Activated naive CD4-positive, alpha-beta T cell treated with anti-CD3 and anti-CD28 coated beads, Interleukin-2, amount 10 ng/mL, durations not matched to agents 7 days and 5 days (primary cell): ENCODE measurements around the gene FAM168B.
A peak's percentile ranks its signal among the peaks of the same experiment; 100 is the strongest.

Experiments
- CTCF ChIA-PET: fragments of 350-600 bp; sonication (Branson Sonifier 250); formaldehyde crosslinking; loops from one replicate; lab custom pipeline; 2021; ENCODE audit warnings: antibody characterized with exemption; lab: Charles Lee
- DNase-seq: peaks from one replicate; pipeline ENCODE4 v3.0.0-alpha.2; 2020
- H3K27ac Mint-ChIP-seq: one replicate; pipeline ENCODE4 v1.8.0; 2021; ENCODE audit warnings: mild to moderate bottlenecking, moderate library complexity, mixed read lengths
- H3K27me3 Mint-ChIP-seq: one replicate; pipeline ENCODE4 v1.8.0; 2021; ENCODE audit warnings: mild to moderate bottlenecking, mixed read lengths
- H3K36me3 Mint-ChIP-seq: one replicate; pipeline ENCODE4 v1.8.0; 2021; ENCODE audit warnings: mixed read lengths
- H3K4me1 Mint-ChIP-seq: one replicate; pipeline ENCODE4 v1.8.0; 2021; ENCODE audit warnings: mixed read lengths
- H3K4me3 Mint-ChIP-seq: one replicate; pipeline ENCODE4 v1.8.0; 2021; ENCODE audit warnings: mild to moderate bottlenecking, moderate library complexity, mixed read lengths
- H3K9me3 Mint-ChIP-seq: one replicate; pipeline ENCODE4 v1.8.0; 2021; ENCODE audit warnings: mixed read lengths

FAM168B gene

GRCh38 chr2:131055169-131056065 lies 37.8 kb downstream of the FAM168B start:
- Mint-ChIP-seq H3K4me1 (no peaks in the 10 kb centered on the region), H3K27me3 (no peaks in the 10 kb centered on the region), H3K9me3 (no peaks in the 10 kb centered on the region), H3K27ac (no peak overlapping the region), H3K36me3 (peaks cover 59% of the 10 kb centered on the region), H3K4me3 (no peak overlapping the region)
- CTCF ChIA-PET = no interaction called here
- no peak for DNase-seq

- Mint-ChIP-seq H3K4me1 (no peaks in the 10 kb centered on the region), H3K4me3 (no peak overlapping the region), H3K27ac (no peak overlapping the region), H3K9me3 (no peaks in the 10 kb centered on the region), H3K27me3 (no peaks in the 10 kb centered on the region), H3K36me3 (peaks cover 65% of the 10 kb centered on the region)
- DNase-seq = no peak
- CTCF ChIA-PET = no interaction called here
Measured at GRCh38 chr2:131054488-131054887, 38.8 kb downstream of the FAM168B start.

DNA sequence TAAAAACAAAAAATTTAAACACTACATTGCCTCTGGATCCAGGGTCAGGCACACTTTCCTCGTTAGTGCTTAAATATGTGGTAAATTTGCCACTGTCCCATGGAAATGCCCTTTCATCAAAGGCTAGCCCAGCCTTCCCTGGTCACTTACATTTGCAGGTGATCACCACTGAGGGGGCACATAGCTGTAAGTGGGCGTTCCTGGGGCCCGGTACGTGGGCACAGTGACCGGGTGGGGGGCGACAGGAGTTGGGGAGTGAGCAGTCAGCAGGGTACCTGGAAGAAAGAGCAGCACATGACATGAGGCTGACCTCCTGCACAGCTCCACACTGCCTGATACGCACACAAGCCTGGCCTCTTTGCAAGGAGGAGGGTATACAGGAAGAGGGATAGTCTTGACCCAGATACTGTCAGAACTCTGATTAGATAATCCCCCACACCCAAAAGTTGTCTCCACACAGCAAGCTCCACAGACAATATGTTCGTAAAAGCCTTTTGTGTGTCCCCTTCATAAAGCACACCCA lies 40.5 kb downstream of the FAM168B start:
- DNase-seq = no peak
- CTCF ChIA-PET = no interaction called here
- Mint-ChIP-seq H3K4me3 (no peak overlapping the region), H3K36me3 (peaks cover 58% of the 10 kb centered on the region), H3K27ac (no peak overlapping the region), H3K9me3 (no peaks in the 10 kb centered on the region), H3K4me1 (no peaks in the 10 kb centered on the region), H3K27me3 (no peaks in the 10 kb centered on the region)

GRCh38 chr2:131050896-131051295 lies 42.4 kb downstream of the FAM168B start:
- Mint-ChIP-seq H3K9me3 (no peaks in the 10 kb centered on the region), H3K4me1 (no peaks in the 10 kb centered on the region), H3K27ac (peak overlapping the region; percentile 47), H3K27me3 (no peaks in the 10 kb centered on the region), H3K36me3 (peaks cover 51% of the 10 kb centered on the region), H3K4me3 (no peak overlapping the region)
- CTCF ChIA-PET = interaction anchor here (0.8 kb wide), 1 partner anchor 34 kb away, joined by 3 read pairs; no protein-coding TSS in a partner anchor
- DNase-seq = no peak

- no peak for DNase-seq
- Mint-ChIP-seq H3K9me3 (no peaks in the 10 kb centered on the region), H3K27ac (no peak overlapping the region), H3K27me3 (no peaks in the 10 kb centered on the region), H3K4me3 (no peak overlapping the region), H3K4me1 (no peaks in the 10 kb centered on the region), H3K36me3 (peaks cover 41% of the 10 kb centered on the region)
- CTCF ChIA-PET = interaction anchor here (1.1 kb wide), 1 partner anchor 8 kb away, joined by 4 read pairs; no protein-coding TSS in a partner anchor
Measured at GRCh38 chr2:131049150-131049718, 44.0 kb downstream of the FAM168B start.

DNA sequence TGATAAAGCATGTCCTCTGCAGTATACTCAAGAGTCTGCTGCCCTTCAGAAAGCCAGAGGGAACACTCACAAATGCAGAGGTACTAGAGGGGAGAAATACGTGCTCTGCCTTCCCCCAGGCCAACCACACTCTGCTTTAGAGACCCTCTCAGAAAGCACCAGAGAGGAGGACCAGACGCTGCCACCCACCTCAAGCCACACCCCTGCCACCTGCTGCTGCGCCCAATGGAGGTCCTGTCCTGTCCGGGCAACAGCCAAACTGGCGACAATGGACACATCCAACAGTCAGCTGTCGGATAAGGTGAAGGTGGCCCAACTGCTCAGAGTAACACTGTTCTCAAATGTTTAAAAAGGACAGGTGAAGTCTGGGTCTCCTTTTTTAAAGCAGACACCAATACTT lies 44.6 kb downstream of the FAM168B start:
- no peaks in the 10 kb centered on the region for H3K9me3 Mint-ChIP-seq
- no peaks in the 10 kb centered on the region for H3K4me1 Mint-ChIP-seq
- no peaks in the 10 kb centered on the region for H3K27me3 Mint-ChIP-seq
- no peak overlapping the region for H3K27ac Mint-ChIP-seq
- peaks cover 40% of the 10 kb centered on the region for H3K36me3 Mint-ChIP-seq
- CTCF ChIA-PET = no interaction called here
- H3K4me3 Mint-ChIP-seq = no peak overlapping the region
- DNase-seq = no peak

- Mint-ChIP-seq H3K27ac (peak overlapping the region; percentile 72), H3K36me3 (peaks cover 35% of the 10 kb centered on the region), H3K9me3 (no peaks in the 10 kb centered on the region), H3K4me3 (no peak overlapping the region), H3K4me1 (no peaks in the 10 kb centered on the region), H3K27me3 (no peaks in the 10 kb centered on the region)
- CTCF ChIA-PET = no interaction called here
- no peak for DNase-seq
Measured at GRCh38 chr2:131047920-131048560, 45.2 kb downstream of the FAM168B start.

- Mint-ChIP-seq H3K27me3 (no peaks in the 10 kb centered on the region), H3K4me3 (no peak overlapping the region), H3K9me3 (no peaks in the 10 kb centered on the region), H3K4me1 (peaks cover 7% of the 10 kb centered on the region), H3K27ac (no peak overlapping the region), H3K36me3 (peaks cover 26% of the 10 kb centered on the region)
- no peak for DNase-seq
- CTCF ChIA-PET = no interaction called here
Measured at GRCh38 chr2:131046918-131047652, 46.2 kb downstream of the FAM168B start.

DNA sequence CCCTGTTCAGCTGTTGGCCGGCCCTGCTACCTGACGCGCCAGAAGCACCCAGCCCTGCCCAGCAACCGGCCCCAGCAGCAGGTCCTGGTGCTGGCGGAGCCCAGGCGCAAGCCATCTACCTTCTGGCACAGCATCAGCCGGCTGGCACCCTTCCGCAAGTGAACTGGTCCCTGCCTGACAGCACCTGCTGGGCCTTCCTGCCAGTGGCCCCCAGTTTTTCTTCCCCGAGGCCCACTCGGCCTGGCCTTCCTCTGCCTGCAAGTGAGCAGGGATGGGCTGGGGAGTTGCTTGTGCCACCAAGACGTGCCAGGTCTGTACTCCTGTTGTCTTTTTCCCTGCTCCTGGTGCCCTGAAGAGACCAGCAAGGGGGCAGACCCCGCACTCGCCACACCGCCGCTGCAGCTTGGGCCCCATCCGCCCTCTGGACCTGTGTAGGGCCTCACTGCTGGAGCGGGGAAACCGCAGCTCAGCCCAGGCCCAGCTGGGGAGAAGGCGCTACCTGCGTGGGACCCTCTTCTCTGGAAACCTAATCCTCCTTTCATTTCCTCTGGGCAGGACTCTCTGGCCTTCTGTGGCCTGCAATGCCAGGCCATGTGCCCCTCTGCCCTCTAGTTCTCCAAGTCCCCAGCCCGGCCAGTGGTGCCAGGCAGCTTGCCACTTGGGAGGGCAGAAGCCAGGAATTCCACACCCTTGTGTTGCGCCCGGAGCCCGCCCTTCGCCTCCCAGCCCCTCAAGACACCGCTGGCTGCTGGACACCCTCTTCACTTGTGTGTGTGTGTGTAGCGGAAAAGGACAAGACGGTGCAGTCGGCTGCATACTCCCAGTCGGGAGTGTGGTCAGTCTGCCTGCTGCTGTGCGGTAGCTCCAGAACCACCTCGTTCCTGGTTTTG lies 47.0 kb downstream of the FAM168B start:
- Mint-ChIP-seq H3K27me3 (peaks cover under 1% of the 10 kb centered on the region), H3K4me1 (peaks cover 15% of the 10 kb centered on the region), H3K36me3 (peaks cover 19% of the 10 kb centered on the region), H3K9me3 (no peaks in the 10 kb centered on the region), H3K27ac (no peak overlapping the region), H3K4me3 (no peak overlapping the region)
- CTCF ChIA-PET = no interaction called here
- DNase-seq = no peak

DNA sequence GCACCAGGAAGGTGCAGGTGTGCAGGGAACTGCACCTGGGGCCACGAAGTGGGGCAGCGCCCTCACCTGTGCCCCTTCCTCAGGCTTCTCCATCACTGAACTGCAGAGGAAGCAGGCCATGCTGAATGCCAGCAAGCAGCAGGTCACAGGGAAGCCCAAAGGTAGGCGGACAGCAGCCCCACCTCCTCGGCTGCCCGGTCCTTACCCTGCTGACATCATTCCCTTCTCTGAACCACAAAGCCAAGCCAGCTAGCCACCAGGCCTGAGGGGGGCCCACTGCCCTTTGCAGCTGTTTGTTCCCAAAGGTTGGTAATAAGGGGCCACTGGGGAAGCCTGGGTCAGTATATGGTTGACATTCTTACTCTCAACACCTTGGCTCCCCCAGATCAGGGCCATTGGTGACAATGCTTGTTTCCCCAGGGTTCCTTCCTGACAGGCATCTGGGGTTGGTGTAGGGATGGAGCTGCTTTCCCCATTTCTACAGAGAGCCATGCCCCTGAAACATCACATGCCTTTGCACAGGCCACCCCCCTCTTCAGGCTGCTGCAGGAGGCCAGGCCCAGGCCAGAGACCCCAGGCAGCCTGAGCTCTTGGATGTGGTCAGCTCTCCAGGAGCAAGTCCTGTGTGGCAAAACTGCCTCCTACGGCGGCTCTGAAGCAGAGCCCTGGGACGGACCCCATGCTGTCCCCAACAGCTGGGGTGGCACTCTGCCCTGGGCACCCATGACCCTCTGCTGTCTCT lies 47.8 kb downstream of the FAM168B start:
- no peak for DNase-seq
- CTCF ChIA-PET = no interaction called here
- Mint-ChIP-seq H3K27me3 (peaks cover 6% of the 10 kb centered on the region), H3K4me1 (peaks cover 24% of the 10 kb centered on the region), H3K27ac (no peak overlapping the region), H3K9me3 (no peaks in the 10 kb centered on the region), H3K36me3 (peaks cover 18% of the 10 kb centered on the region), H3K4me3 (no peak overlapping the region)

GRCh38 chr2:131044757-131045150 lies 48.5 kb downstream of the FAM168B start:
- no peak for DNase-seq
- Mint-ChIP-seq H3K4me1 (peaks cover 29% of the 10 kb centered on the region), H3K9me3 (no peaks in the 10 kb centered on the region), H3K4me3 (no peak overlapping the region), H3K36me3 (peaks cover 12% of the 10 kb centered on the region), H3K27ac (no peak overlapping the region), H3K27me3 (peaks cover 13% of the 10 kb centered on the region)
- CTCF ChIA-PET = no interaction called here

DNA sequence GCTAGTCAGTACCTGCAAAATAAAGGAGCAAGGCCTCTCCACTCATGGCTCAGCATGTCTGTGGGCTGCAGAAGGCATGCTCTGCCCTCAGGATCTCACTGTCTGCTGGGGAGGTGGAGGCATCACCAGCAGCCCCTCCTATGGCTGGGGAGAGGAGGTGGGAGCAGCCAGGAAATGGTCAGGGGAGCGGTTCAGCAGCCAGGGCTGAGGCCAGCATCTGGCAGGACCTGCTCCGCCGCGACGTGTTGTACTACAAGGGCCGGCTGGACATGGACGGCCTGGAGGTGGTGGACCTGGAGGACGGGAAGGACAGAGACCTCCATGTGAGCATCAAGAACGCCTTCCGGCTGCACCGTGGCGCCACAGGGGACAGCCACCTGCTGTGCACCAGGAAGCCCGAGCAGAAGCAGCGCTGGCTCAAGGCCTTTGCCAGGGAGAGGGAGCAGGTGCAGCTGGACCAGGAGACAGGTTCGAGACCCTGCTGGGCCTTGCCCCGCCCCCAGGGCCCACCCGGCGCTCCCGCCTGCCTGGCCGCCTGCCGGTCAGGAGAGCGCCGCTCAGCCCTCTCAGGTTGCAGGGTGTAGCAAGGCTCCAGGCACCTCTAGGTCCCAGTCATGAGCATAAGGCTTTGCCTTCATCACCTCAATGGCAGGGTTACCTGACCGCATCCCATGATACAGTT lies 49.0 kb downstream of the FAM168B start:
- CTCF ChIA-PET = no interaction called here
- H3K9me3 Mint-ChIP-seq = no peaks in the 10 kb centered on the region

More for the DNA sequence above, 49.0 kb downstream of the FAM168B start:
- no peak overlapping the region for H3K4me3 Mint-ChIP-seq
- H3K27ac Mint-ChIP-seq = no peak overlapping the region
- peaks cover 18% of the 10 kb centered on the region for H3K27me3 Mint-ChIP-seq
- no peak for DNase-seq
- peaks cover 9% of the 10 kb centered on the region for H3K36me3 Mint-ChIP-seq
- H3K4me1 Mint-ChIP-seq = peaks cover 33% of the 10 kb centered on the region
